ENCODE data around the gene TMEM151A. TPM values are rescaled to one million over a fixed set of nuclear protein-coding genes. Genes with fewer than 3 reads are reported as not detected.

The TMEM151A gene
- total and polyA plus RNA-seq, 4 donors = 0.13 TPM; not detected in 3

DNA sequence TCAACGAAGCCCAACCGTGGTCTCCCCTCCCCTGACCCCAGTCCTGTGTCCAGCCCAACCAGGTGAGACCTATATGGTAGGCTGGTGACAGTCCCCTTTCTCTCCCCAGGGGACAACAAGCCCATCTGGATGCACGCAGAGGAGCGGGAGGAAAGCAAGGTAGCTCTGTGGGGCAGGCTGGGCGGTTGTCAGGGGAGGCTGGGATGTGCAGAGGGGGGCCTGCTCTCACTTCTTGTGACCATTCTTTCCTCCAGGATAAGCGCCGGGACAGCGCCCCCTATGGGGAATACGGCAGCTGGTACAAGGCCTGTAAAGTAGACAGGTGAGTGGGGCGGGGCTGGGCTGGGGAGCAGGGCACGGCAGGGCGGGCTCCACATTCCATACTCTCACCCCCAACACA is 26.8 kb upstream of the TMEM151A start:
- ATAC-seq (ENCODE audit: low FRiP score) = no peak
- intact Hi-C loops (cut with DNase I) = loop anchor here in 1 of 2 donors (10.0 kb wide), 1 partner anchor 190 kb away; the partner anchor contains the start of gene PACS1
- Histone ChIP-seq H3K4me3 (ENCODE audit: low read length in 2 of 2) (no peak overlapping the region), H3K36me3 (ENCODE audit: control insufficient read depth in 1 of 2, insufficient read depth in 2 of 2, low read length in 1 of 2) (peaks cover 0 to 3% of the 10 kb centered on the region in 2 donors), H3K9me3 (ENCODE audit: control insufficient read depth, low read length) (no peaks in the 10 kb centered on the region), H3K4me1 (ENCODE audit: control insufficient read depth in 1 of 2, insufficient read depth in 2 of 2, low read length in 2 of 2) (peaks cover 0 to 2% of the 10 kb centered on the region in 2 donors), H3K27ac (ENCODE audit: low read depth in 1 of 2, low read length in 2 of 2) (no peak overlapping the region), H3K27me3 (ENCODE audit: control insufficient read depth in 1 of 2, insufficient read depth in 2 of 2, low read length in 1 of 2) (no peaks in the 10 kb centered on the region)
- 63 to 66% methylated on average over 12 of the region's 12 CpGs for WGBS, 2 donors
- DNase-seq = no peak

DNA sequence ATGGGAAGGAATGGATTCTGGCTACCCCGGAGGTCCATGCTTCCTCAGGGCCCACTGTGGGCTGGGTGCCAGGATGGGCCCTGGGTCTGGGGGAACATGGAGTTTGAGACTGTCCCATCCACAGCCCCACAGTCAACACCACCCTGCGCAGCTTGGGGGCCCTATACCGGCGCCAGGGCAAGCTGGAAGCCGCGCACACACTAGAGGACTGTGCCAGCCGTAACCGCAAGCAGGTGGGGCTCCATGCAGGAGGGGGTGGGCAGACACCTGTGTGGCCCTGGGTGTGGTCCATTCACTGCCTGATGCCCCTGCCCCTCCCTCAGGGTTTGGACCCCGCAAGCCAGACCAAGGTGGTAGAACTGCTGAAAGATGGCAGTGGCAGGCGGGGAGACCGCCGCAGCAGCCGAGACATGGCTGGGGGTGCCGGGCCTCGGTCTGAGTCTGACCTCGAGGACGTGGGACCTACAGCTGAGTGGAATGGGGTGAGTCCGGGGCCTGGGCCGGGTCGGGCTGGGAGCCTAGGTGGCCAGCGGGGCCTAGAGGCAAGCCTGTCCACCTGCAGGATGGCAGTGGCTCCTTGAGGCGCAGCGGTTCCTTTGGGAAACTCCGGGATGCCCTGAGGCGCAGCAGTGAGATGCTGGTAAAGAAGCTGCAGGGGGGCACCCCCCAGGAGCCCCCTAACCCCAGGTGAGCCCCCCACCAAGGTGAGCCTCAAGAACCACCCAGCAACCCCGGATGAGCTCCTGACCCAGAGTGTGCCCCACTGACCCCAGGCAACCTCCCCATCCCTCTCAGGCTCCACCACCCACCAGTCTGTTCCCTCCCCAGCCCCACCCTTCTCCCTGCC is 25.9 kb upstream of the TMEM151A start:
- DNase-seq = no peak
- 93 to 94% methylated on average over 26 of the region's 26 CpGs for WGBS, 2 donors

GRCh38 chr11:66266378-66267038 is 25.2 kb upstream of the TMEM151A start:
- DNase-seq (no peak), ATAC-seq (ENCODE audit: low FRiP score) (no peak)
- H3K36me3 ChIP-seq (ENCODE audit: control insufficient read depth in 1 of 2, insufficient read depth in 2 of 2, low read length in 1 of 2) = peaks cover 0 to 3% of the 10 kb centered on the region in 2 donors
- H3K4me1 ChIP-seq (ENCODE audit: control insufficient read depth in 1 of 2, insufficient read depth in 2 of 2, low read length in 2 of 2) = peaks cover 0 to 2% of the 10 kb centered on the region in 2 donors
- intact Hi-C loops (cut with DNase I) = loop anchor here in 1 of 2 donors (10.0 kb wide), 1 partner anchor 192 kb away; the partner anchor contains the start of gene PACS1
- no peaks in the 10 kb centered on the region for H3K9me3 ChIP-seq (ENCODE audit: control insufficient read depth, low read length)
- H3K27ac ChIP-seq (ENCODE audit: low read depth in 1 of 2, low read length in 2 of 2) = no peak overlapping the region
- no peaks in the 10 kb centered on the region for H3K27me3 ChIP-seq (ENCODE audit: control insufficient read depth in 1 of 2, insufficient read depth in 2 of 2, low read length in 1 of 2)
- 73 to 77% methylated on average over 20 of the region's 20 CpGs for WGBS, 2 donors
- H3K4me3 ChIP-seq (ENCODE audit: low read length in 2 of 2) = no peak overlapping the region

More for the DNA sequence above, 25.9 kb upstream of the TMEM151A start:
- no peak overlapping the region for H3K27ac ChIP-seq (ENCODE audit: low read depth in 1 of 2, low read length in 2 of 2)
- H3K36me3 ChIP-seq (ENCODE audit: control insufficient read depth in 1 of 2, insufficient read depth in 2 of 2, low read length in 1 of 2) = peaks cover 0 to 3% of the 10 kb centered on the region in 2 donors
- H3K27me3 ChIP-seq (ENCODE audit: control insufficient read depth in 1 of 2, insufficient read depth in 2 of 2, low read length in 1 of 2) = no peaks in the 10 kb centered on the region
- ATAC-seq (ENCODE audit: low FRiP score) = no peak
- intact Hi-C loops (cut with DNase I) = loop anchor here in 1 of 2 donors (10.0 kb wide), 1 partner anchor 191 kb away; the partner anchor contains the start of gene PACS1
- no peaks in the 10 kb centered on the region for H3K9me3 ChIP-seq (ENCODE audit: control insufficient read depth, low read length)
- no peak overlapping the region for H3K4me3 ChIP-seq (ENCODE audit: low read length in 2 of 2)
- peaks cover 0 to 2% of the 10 kb centered on the region in 2 donors for H3K4me1 ChIP-seq (ENCODE audit: control insufficient read depth in 1 of 2, insufficient read depth in 2 of 2, low read length in 2 of 2)

DNA sequence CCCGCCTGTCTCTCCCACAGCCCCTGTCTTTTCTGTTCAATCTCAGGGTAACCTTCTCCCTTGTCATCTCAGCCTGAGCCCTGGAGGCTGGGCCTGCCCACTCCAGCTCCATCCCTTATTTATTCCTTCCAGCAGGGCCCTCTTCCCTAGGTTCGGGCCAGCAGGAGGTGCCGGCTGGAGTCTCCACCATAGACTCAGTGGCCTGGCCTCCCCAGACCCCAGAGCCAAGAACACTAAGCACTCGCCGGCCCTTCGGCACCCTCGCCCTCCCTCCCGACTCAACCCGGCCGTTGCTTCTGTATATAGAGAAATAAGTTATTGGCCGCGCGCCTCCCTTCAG is 24.7 kb upstream of the TMEM151A start:
- peaks cover 0 to 2% of the 10 kb centered on the region in 2 donors for H3K4me1 ChIP-seq (ENCODE audit: control insufficient read depth in 1 of 2, insufficient read depth in 2 of 2, low read length in 2 of 2)
- H3K36me3 ChIP-seq (ENCODE audit: control insufficient read depth in 1 of 2, insufficient read depth in 2 of 2, low read length in 1 of 2) = peaks cover 0 to 3% of the 10 kb centered on the region in 2 donors
- no peak for ATAC-seq (ENCODE audit: low FRiP score)
- WGBS, 2 donors = 7 to 9% methylated on average over 13 of the region's 13 CpGs
- H3K27ac ChIP-seq (ENCODE audit: low read depth in 1 of 2, low read length in 2 of 2) = peak overlapping the region in 1 of 2 donors; percentile 53
- H3K27me3 ChIP-seq (ENCODE audit: control insufficient read depth in 1 of 2, insufficient read depth in 2 of 2, low read length in 1 of 2) = no peaks in the 10 kb centered on the region
- no peak for DNase-seq
- no peaks in the 10 kb centered on the region for H3K9me3 ChIP-seq (ENCODE audit: control insufficient read depth, low read length)
- H3K4me3 ChIP-seq (ENCODE audit: low read length in 2 of 2) = peak overlapping the region; percentile 27 to 39
- intact Hi-C loops (cut with DNase I) = loop anchor here in 1 of 2 donors (10.0 kb wide), 1 partner anchor 192 kb away; the partner anchor contains the start of gene PACS1

- DNase-seq (peak; percentile 92 to 97), ATAC-seq (ENCODE audit: low FRiP score) (peak; percentile 92)
- Histone ChIP-seq H3K36me3 (ENCODE audit: control insufficient read depth in 1 of 2, insufficient read depth in 2 of 2, low read length in 1 of 2) (peaks cover 0 to 7% of the 10 kb centered on the region in 2 donors), H3K27ac (ENCODE audit: low read depth in 1 of 2, low read length in 2 of 2) (peak overlapping the region; percentile 68 to 95), H3K27me3 (ENCODE audit: control insufficient read depth in 1 of 2, insufficient read depth in 2 of 2, low read length in 1 of 2) (no peaks in the 10 kb centered on the region), H3K9me3 (ENCODE audit: control insufficient read depth, low read length) (no peaks in the 10 kb centered on the region), H3K4me1 (ENCODE audit: control insufficient read depth in 1 of 2, insufficient read depth in 2 of 2, low read length in 2 of 2) (peaks cover 0 to 2% of the 10 kb centered on the region in 2 donors), H3K4me3 (ENCODE audit: low read length in 2 of 2) (peak overlapping the region; percentile 52 to 81)
- 0 to 1% methylated on average over 59 to 61 of the region's 61 CpGs for WGBS, 2 donors
- intact Hi-C loops (cut with DNase I) = loop anchor here in 1 of 2 donors (10.0 kb wide), 1 partner anchor 193 kb away; the partner anchor contains the start of gene PACS1
These were observed 24.1 kb upstream of the TMEM151A start for GRCh38 chr11:66267379-66268243.

DNA sequence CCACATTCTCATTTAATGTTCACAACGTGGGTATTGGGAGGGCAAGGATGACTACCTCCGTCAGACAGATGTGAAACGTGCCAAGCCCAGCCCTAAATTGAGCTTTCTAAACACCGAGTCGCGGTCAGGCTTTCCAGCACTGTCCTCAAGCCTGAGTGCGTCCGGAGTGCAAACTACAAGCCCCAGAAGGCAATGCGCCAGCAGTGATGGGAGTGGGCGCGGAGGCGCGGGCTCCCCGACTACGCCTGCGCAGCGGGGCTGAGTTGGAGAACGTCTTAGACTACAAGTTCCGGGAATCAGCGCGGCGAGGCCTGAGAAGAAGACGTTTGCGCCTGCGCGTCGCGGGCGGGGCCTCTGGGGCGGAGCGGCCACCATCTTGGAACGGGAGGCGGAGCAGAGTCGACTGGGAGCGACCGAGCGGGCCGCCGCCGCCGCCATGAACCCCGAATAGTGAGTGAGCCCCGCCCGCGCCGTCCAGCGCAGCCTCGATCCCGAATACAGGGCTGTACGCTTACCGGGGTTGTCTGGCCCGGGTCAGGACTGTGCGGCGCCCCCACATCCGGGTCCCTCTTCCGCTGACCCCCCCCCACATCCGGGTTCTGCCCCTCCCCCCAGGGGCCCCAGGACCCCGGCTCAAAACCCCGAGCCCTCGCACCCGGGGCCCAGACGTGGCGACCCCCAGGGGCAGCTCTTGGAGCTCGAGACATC is 23.3 kb upstream of the TMEM151A start, which contains the start of gene RAB1B:
Gene RAB1B, plus strand, starts transcription at position 396 of the 708 bp plus-strand sequence. Its CDS starts 41 bp downstream, at position 437.
- DNase-seq (peak; percentile 100), ATAC-seq (ENCODE audit: low FRiP score) (peak; percentile 95)
- peak within 1 kb of the TSS; percentile 68 to 95 for H3K27ac ChIP-seq (ENCODE audit: low read depth in 1 of 2, low read length in 2 of 2)
- peaks cover 0 to 9% of the 10 kb centered on the region in 2 donors for H3K36me3 ChIP-seq (ENCODE audit: control insufficient read depth in 1 of 2, insufficient read depth in 2 of 2, low read length in 1 of 2)
- H3K4me1 ChIP-seq (ENCODE audit: control insufficient read depth in 1 of 2, insufficient read depth in 2 of 2, low read length in 2 of 2) = peaks cover 0 to 2% of the 10 kb centered on the region in 2 donors
- peak within 1 kb of the TSS; percentile 59 to 81 for H3K4me3 ChIP-seq (ENCODE audit: low read length in 2 of 2)
- intact Hi-C loops (cut with DNase I) = loop anchor here in 1 of 2 donors (10.0 kb wide), 1 partner anchor 194 kb away; the partner anchor contains the start of gene PACS1
- 0% methylated on average over 46 to 64 of the region's 64 CpGs for WGBS, 2 donors
- no peaks in the 10 kb centered on the region for H3K27me3 ChIP-seq (ENCODE audit: control insufficient read depth in 1 of 2, insufficient read depth in 2 of 2, low read length in 1 of 2)
- no peaks in the 10 kb centered on the region for H3K9me3 ChIP-seq (ENCODE audit: control insufficient read depth, low read length)

GRCh38 chr11:66268952-66269905 is 22.5 kb upstream of the TMEM151A start:
- ATAC-seq (ENCODE audit: low FRiP score) (no peak), DNase-seq (no peak)
- peaks cover 0 to 2% of the 10 kb centered on the region in 2 donors for H3K4me1 ChIP-seq (ENCODE audit: control insufficient read depth in 1 of 2, insufficient read depth in 2 of 2, low read length in 2 of 2)
- 2 to 3% methylated on average over 32 of the region's 32 CpGs for WGBS, 2 donors
- intact Hi-C loops (cut with DNase I) = loop anchor here in 1 of 2 donors (10.0 kb wide), 1 partner anchor 194 kb away; the partner anchor contains the start of gene PACS1
- no peaks in the 10 kb centered on the region for H3K27me3 ChIP-seq (ENCODE audit: control insufficient read depth in 1 of 2, insufficient read depth in 2 of 2, low read length in 1 of 2)
- H3K36me3 ChIP-seq (ENCODE audit: control insufficient read depth in 1 of 2, insufficient read depth in 2 of 2, low read length in 1 of 2) = peaks cover 2 to 10% of the 10 kb centered on the region in 2 donors
- H3K9me3 ChIP-seq (ENCODE audit: control insufficient read depth, low read length) = no peaks in the 10 kb centered on the region
- H3K4me3 ChIP-seq (ENCODE audit: low read length in 2 of 2) = peak overlapping the region; percentile 59 to 77
- H3K27ac ChIP-seq (ENCODE audit: low read depth in 1 of 2, low read length in 2 of 2) = peak overlapping the region in 1 of 2 donors; percentile 41

All from aorta (tissue), 5 donors.